ENCODE measurements around the gene MMP15. TPM values are rescaled to one million over a fixed set of nuclear protein-coding genes. Genes with fewer than 3 reads are reported as not detected.

MMP15 gene
- total RNA-seq, 2 donors from 2014 or later, result 2.1 to 3.8 TPM

- Histone ChIP-seq H3K27ac (no peak overlapping the region), H3K36me3 (no peaks in the 10 kb centered on the region), H3K9me3 (no peaks in the 10 kb centered on the region), H3K27me3 (replicated peaks; ENCODE audit: insufficient read depth) (no peaks in the 10 kb centered on the region), H3K4me1 (ENCODE audit: control insufficient read depth in 1 of 2, low read depth in 2 of 2) (no peaks in the 10 kb centered on the region), H3K4me3 (no peak overlapping the region)
- DNase-seq (ENCODE audit: low spot score), result no peak
- TF ChIP-seq CTCF (IDR thresholded peaks at IDR 0.05), result no peak
- no peak for ATAC-seq (ENCODE audit: insufficient number of reproducible peaks, low FRiP score, low read depth)
These were observed 9.2 kb downstream of the MMP15 start for GRCh38 chr16:58034774-58035173.

GRCh38 chr16:58035356-58036170, 10.0 kb downstream of the MMP15 start:
- no peak for TF ChIP-seq CTCF (IDR thresholded peaks at IDR 0.05)
- ATAC-seq (ENCODE audit: insufficient number of reproducible peaks, low FRiP score, low read depth), result no peak
- Histone ChIP-seq H3K4me3 (no peak overlapping the region), H3K36me3 (no peaks in the 10 kb centered on the region), H3K9me3 (no peaks in the 10 kb centered on the region), H3K27ac (no peak overlapping the region), H3K27me3 (replicated peaks; ENCODE audit: insufficient read depth) (no peaks in the 10 kb centered on the region), H3K4me1 (ENCODE audit: control insufficient read depth in 1 of 2, low read depth in 2 of 2) (no peaks in the 10 kb centered on the region)
- no peak for DNase-seq (ENCODE audit: low spot score)

- no peak overlapping the region for H3K4me3 ChIP-seq
- ATAC-seq (ENCODE audit: insufficient number of reproducible peaks, low FRiP score, low read depth) (no peak), DNase-seq (ENCODE audit: low spot score) (no peak)
- H3K27ac ChIP-seq, result no peak overlapping the region
- no peaks in the 10 kb centered on the region for H3K9me3 ChIP-seq
- no peaks in the 10 kb centered on the region for H3K4me1 ChIP-seq (ENCODE audit: control insufficient read depth in 1 of 2, low read depth in 2 of 2)
- TF ChIP-seq CTCF (IDR thresholded peaks at IDR 0.05), result no peak
- no peaks in the 10 kb centered on the region for H3K27me3 ChIP-seq (replicated peaks; ENCODE audit: insufficient read depth)
- H3K36me3 ChIP-seq, result no peaks in the 10 kb centered on the region
These were observed 11.4 kb downstream of the MMP15 start for GRCh38 chr16:58036943-58037342.

GRCh38 chr16:58037365-58038057, 12.0 kb downstream of the MMP15 start:
- Histone ChIP-seq H3K27ac (no peak overlapping the region), H3K4me3 (no peak overlapping the region), H3K4me1 (ENCODE audit: control insufficient read depth in 1 of 2, low read depth in 2 of 2) (no peaks in the 10 kb centered on the region), H3K9me3 (no peaks in the 10 kb centered on the region), H3K36me3 (no peaks in the 10 kb centered on the region), H3K27me3 (replicated peaks; ENCODE audit: insufficient read depth) (no peaks in the 10 kb centered on the region)
- DNase-seq (ENCODE audit: low spot score) (no peak), ATAC-seq (ENCODE audit: insufficient number of reproducible peaks, low FRiP score, low read depth) (no peak)
- no peak for TF ChIP-seq CTCF (IDR thresholded peaks at IDR 0.05)

- Histone ChIP-seq H3K4me3 (no peak overlapping the region), H3K9me3 (no peaks in the 10 kb centered on the region), H3K27me3 (replicated peaks; ENCODE audit: insufficient read depth) (no peaks in the 10 kb centered on the region), H3K4me1 (ENCODE audit: control insufficient read depth in 1 of 2, low read depth in 2 of 2) (no peaks in the 10 kb centered on the region), H3K36me3 (no peaks in the 10 kb centered on the region), H3K27ac (no peak overlapping the region)
- TF ChIP-seq CTCF (IDR thresholded peaks at IDR 0.05), result no peak
- DNase-seq (ENCODE audit: low spot score) (no peak), ATAC-seq (ENCODE audit: insufficient number of reproducible peaks, low FRiP score, low read depth) (no peak)
These were observed 12.7 kb downstream of the MMP15 start for GRCh38 chr16:58038219-58038641.

All from thoracic aorta (tissue), 2 donors.